ENCODE data around the gene PRRX2. TPM values are rescaled to one million over a fixed set of nuclear protein-coding genes. Genes with fewer than 3 reads are reported as not detected.
"Not testable (repeated sequence)": the region's sequence is repeated elsewhere in the genome, so short reads cannot be mapped to it uniquely, and the experiment has no call there.

PRRX2 gene
- total and polyA plus RNA-seq, 2 experiments from 2014 or later: 9.7 to 23.0 TPM

DNA sequence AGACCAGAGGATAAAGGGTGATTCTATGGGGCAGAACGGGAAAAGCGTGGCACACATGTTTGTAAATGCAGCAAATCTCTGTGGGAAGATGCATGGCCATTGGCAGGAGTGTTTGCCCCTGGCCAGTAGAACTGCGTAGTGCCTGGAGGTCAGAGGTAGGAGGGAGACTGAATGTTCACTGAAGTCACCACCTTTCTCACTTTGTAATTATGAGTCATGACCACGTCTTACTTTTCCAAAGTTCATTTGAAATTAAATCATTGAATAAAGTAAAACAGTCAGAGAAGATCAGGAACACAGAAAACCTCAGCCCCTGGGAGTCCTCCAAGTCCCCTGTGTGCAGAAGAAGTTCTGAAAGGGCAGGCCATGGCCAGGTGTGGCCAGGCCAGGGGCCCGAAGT, 82.8 kb downstream of the PRRX2 start:
- Histone ChIP-seq H3K9me2 (replicated peaks; ENCODE audit: insufficient read depth) (no peaks in the 10 kb centered on the region), H3K4me3 (no peak overlapping the region), H3K27me3 (no peaks in the 10 kb centered on the region), H2AFZ (no peak overlapping the region), H3K4me2 (no peak overlapping the region), H4K20me1 (ENCODE audit: insufficient read depth, poor library complexity, severe bottlenecking) (no peaks in the 10 kb centered on the region), H3K27ac (no peak overlapping the region), H3K4me1 (ENCODE audit: insufficient read depth) (peaks cover 16% of the 10 kb centered on the region), H3K36me3 (replicated peaks; ENCODE audit: insufficient read depth, low read depth) (no peaks in the 10 kb centered on the region), H3K9me3 (ENCODE audit: low read depth) (no peaks in the 10 kb centered on the region), H3K79me2 (no peaks in the 10 kb centered on the region)
- TF ChIP-seq, protein P1, sequence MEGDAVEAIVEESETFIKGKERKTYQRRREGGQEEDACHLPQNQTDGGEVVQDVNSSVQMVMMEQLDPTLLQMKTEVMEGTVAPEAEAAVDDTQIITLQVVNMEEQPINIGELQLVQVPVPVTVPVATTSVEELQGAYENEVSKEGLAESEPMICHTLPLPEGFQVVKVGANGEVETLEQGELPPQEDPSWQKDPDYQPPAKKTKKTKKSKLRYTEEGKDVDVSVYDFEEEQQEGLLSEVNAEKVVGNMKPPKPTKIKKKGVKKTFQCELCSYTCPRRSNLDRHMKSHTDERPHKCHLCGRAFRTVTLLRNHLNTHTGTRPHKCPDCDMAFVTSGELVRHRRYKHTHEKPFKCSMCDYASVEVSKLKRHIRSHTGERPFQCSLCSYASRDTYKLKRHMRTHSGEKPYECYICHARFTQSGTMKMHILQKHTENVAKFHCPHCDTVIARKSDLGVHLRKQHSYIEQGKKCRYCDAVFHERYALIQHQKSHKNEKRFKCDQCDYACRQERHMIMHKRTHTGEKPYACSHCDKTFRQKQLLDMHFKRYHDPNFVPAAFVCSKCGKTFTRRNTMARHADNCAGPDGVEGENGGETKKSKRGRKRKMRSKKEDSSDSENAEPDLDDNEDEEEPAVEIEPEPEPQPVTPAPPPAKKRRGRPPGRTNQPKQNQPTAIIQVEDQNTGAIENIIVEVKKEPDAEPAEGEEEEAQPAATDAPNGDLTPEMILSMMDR (IDR thresholded peaks at IDR 0.05; ENCODE audit: poor library complexity): no peak
- TF ChIP-seq EZH2phosphoT487 (IDR thresholded peaks at IDR 0.05; ENCODE audit: low read depth, severe bottlenecking, unreplicated experiment) (no peak), EZH2 (IDR thresholded peaks at IDR 0.05; ENCODE audit: borderline replicate concordance) (no peak)
- 91% methylated on average over 5 of the region's 5 CpGs for WGBS (ENCODE audit: low lambda C conversion rate, missing lambda C conversion rate)
- DNase-seq (ENCODE audit: low spot score): no peak

DNA sequence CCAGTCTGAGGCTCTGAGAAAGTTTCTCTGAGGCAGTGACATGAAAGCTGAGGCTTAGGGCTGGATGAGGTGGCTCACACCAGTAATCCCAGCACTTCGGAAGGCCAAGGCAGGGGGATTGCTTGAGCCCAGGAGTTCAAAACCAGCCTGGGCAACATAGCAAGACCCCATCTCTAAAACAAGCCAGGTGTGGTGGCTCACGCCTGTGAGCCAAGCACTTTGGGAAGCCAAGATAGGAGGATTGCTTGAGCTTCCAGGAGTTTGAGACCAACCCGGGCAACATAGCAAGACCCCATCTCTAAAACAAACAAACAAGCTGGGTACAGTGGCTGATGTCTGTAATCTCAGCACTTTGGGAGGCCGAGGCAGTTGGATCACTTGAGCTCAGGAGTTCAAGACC, 83.6 kb downstream of the PRRX2 start:
- not testable (repeated sequence) for H3K9me2 ChIP-seq (replicated peaks; ENCODE audit: insufficient read depth); H3K79me2 ChIP-seq; H3K4me2 ChIP-seq; H3K27me3 ChIP-seq; DNase-seq (ENCODE audit: low spot score); H4K20me1 ChIP-seq (ENCODE audit: insufficient read depth, poor library complexity, severe bottlenecking); H2AFZ ChIP-seq; H3K36me3 ChIP-seq (replicated peaks; ENCODE audit: insufficient read depth, low read depth); H3K4me3 ChIP-seq; H3K9me3 ChIP-seq (ENCODE audit: low read depth)
- peak overlapping the region; percentile 85 for H3K27ac ChIP-seq
- WGBS (ENCODE audit: low lambda C conversion rate, missing lambda C conversion rate): 91% methylated on average over 4 of the region's 4 CpGs
- H3K4me1 ChIP-seq (ENCODE audit: insufficient read depth): peaks cover 19% of the 10 kb centered on the region

DNA sequence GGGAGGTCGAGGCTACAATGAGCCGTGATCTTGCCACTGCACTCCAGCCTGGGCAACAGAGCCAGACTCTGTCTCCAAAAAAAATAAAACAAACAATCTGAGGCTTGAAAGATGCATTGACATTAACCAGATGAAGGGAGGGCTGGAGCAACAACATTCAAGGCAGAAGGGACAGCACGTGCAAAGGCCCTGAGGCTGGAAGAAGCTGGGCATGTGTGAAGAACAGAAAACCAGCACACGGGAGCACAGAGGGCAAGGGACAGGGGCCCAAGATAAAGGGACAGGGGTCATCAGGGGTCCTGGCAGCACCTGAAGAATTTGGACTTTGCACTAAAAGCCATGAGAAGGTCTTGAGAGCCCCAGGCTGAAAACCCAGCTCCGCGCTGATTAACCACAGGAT, 84.1 kb downstream of the PRRX2 start:
- Histone ChIP-seq H3K27ac (peak overlapping the region; percentile 85), H3K4me2 (peak overlapping the region; percentile 85), H3K79me2 (no peaks in the 10 kb centered on the region), H3K9me2 (replicated peaks; ENCODE audit: insufficient read depth) (no peaks in the 10 kb centered on the region), H3K4me1 (ENCODE audit: insufficient read depth) (peaks cover 19% of the 10 kb centered on the region), H3K4me3 (no peak overlapping the region), H2AFZ (no peak overlapping the region), H3K27me3 (no peaks in the 10 kb centered on the region), H3K36me3 (replicated peaks; ENCODE audit: insufficient read depth, low read depth) (no peaks in the 10 kb centered on the region), H3K9me3 (ENCODE audit: low read depth) (no peaks in the 10 kb centered on the region), H4K20me1 (ENCODE audit: insufficient read depth, poor library complexity, severe bottlenecking) (no peaks in the 10 kb centered on the region)
- 91% methylated on average over 6 of the region's 6 CpGs for WGBS (ENCODE audit: low lambda C conversion rate, missing lambda C conversion rate)
- no peak for DNase-seq (ENCODE audit: low spot score)
- TF ChIP-seq EZH2 (IDR thresholded peaks at IDR 0.05; ENCODE audit: borderline replicate concordance) (no peak), EZH2phosphoT487 (IDR thresholded peaks at IDR 0.05; ENCODE audit: low read depth, severe bottlenecking, unreplicated experiment) (no peak)
- TF ChIP-seq, protein P1 (IDR thresholded peaks at IDR 0.05; ENCODE audit: poor library complexity): no peak

DNA sequence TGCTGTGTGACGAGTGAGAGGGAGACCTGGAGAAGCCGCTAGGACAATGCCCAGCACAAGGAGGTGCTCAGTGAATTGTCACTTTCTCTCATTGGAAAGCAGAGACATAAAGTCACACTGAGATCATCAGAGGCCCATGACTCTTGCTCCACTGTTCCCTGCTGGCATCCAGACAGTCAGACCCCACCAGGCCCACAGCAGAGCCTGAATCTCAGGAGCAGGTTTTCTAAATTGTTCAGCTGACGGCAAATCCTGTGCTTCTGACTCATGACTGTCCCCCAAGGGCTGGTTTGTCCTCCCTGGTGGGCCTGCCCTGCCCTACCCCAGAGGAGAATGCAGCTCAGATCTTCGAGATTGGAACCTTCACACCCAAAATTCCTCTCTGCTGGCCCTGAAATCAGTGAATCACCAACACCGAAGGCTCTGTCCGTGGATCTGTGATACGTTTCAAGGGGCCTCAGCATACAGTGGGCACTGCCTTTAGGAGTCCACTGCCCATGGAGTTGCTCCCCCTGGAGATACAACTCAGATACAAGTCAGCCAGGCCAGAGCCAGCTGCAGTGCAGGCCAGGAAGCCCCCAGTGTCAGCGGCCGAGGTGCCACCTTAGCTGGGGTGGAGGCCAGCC, 84.7 kb downstream of the PRRX2 start:
- Histone ChIP-seq H4K20me1 (ENCODE audit: insufficient read depth, poor library complexity, severe bottlenecking) (no peaks in the 10 kb centered on the region), H3K27ac (peak overlapping the region; percentile 85), H3K4me3 (no peak overlapping the region), H3K4me1 (ENCODE audit: insufficient read depth) (peaks cover 19% of the 10 kb centered on the region), H3K36me3 (replicated peaks; ENCODE audit: insufficient read depth, low read depth) (no peaks in the 10 kb centered on the region), H3K4me2 (peak overlapping the region; percentile 85), H2AFZ (no peak overlapping the region), H3K9me3 (ENCODE audit: low read depth) (no peaks in the 10 kb centered on the region), H3K79me2 (no peaks in the 10 kb centered on the region), H3K9me2 (replicated peaks; ENCODE audit: insufficient read depth) (no peaks in the 10 kb centered on the region), H3K27me3 (no peaks in the 10 kb centered on the region)
- peak; percentile 44 for DNase-seq (ENCODE audit: low spot score)
- WGBS (ENCODE audit: low lambda C conversion rate, missing lambda C conversion rate): 77% methylated on average over 9 of the region's 9 CpGs
- TF ChIP-seq, protein P1 (IDR thresholded peaks at IDR 0.05; ENCODE audit: poor library complexity): no peak
- no peak for TF ChIP-seq EZH2 (IDR thresholded peaks at IDR 0.05; ENCODE audit: borderline replicate concordance)
- no peak for TF ChIP-seq EZH2phosphoT487 (IDR thresholded peaks at IDR 0.05; ENCODE audit: low read depth, severe bottlenecking, unreplicated experiment)
